SK-N-MC (cell line): ENCODE data around the gene MAN1C1.

Experiments used
- EZH2 ChIP-seq: fragments of 200-600 bp; sonication (generic); IDR thresholded peaks from one replicate; pipeline ENCODE4 v1.6.1; 2017; ENCODE audit warnings: antibody characterized with exemption
- FOXP2 ChIP-seq: optimal IDR thresholded peaks from 2 replicates; pipeline ENCODE3; 2011; ENCODE audit warnings: mild to moderate bottlenecking, moderate library complexity; ENCODE audit not compliant: insufficient read depth; ENCODE audit errors: extremely low read length, control extremely low read depth
- POLR2AphosphoS5 ChIP-seq: IDR thresholded peaks from 2 replicates; pipeline ENCODE4 v1.6.1; 2012; ENCODE audit warnings: mild to moderate bottlenecking, low read depth, low read length, borderline replicate concordance

DNA sequence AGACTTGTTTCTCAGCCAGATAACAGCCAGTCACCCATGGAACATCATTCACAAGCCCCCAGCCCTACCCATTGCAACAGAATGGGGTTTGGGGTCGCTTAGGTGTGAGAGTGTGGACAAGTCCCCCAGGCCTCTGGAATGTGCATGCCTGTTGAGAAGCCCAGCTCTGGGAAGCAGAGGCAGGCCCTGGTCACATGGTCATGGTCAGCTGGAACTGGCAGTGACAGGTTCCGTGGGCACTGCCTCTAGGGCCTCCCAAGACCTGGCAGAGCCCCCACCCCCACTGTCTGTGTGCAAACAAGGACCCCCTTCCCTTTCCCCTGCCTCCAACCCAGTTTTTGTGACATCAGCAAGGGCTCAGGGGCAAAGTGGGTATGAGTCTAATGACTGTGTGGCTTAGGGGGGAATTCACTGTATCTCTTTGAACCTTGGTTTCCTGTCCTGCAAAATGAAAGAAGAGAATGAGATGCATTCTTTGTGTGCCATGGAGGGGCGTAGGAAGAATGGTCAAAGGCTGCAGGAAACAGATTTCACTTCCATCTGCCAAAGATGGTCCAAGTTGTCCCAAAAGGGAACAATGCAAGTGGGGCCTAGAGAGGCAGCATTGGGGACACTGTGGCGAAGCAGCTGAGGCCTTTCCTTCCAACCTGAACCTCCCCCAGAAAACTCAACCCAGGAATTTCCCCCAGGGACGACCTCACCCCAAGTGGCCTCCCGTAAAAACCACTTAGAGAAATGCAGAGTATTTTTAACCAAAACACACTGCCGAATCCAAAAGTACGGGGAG is 148.7 kb downstream of the MAN1C1 start:
- no peak for TF ChIP-seq POLR2AphosphoS5
- no peak for TF ChIP-seq EZH2
- no peak for TF ChIP-seq FOXP2
